Stimulated activated CD4-positive, alpha-beta T cell treated with anti-CD3 and anti-CD28 coated beads, Interleukin-12 subunit alpha, Interleukin-12 subunit beta, amount 100 ng/mL, for 48 hours (primary cell): ENCODE data around the gene PSTPIP2.
A peak's percentile ranks its signal among the peaks of the same experiment; 100 is the strongest.
"Not testable (repeated sequence)": the region's sequence is repeated elsewhere in the genome, so short reads cannot be mapped to it uniquely, and the experiment has no call there.

ENCODE experiments used
- DNase-seq, 3 donors: peaks; one replicate each; pipeline ENCODE4 v3.0.0-alpha.2; 2020; ENCODE audit warnings: low read depth in 2 of 3, low spot score in 1 of 3

The PSTPIP2 gene

DNA sequence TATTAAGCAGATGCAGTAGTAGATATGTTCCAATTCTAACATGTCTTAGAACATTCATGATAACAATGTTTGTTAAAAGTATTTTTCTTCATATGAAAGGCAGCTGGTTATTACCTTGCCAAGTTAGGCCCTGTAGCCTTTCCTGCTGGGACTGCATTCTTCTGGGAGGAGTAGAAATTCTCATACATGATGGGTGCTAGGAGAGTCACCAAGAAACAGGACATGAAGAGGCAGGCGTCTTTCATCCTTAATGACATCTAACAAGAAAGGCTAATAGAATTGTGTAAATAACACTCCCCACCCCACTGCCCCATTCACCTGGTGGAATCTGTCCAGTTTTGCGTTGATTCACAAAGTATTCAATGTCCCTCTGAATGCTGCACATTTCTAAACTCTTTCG is 80.3 kb downstream of the PSTPIP2 start:
- no peak for DNase-seq

GRCh38 chr18:45984546-45985235 is 87.4 kb downstream of the PSTPIP2 start:
- no peak for DNase-seq

- DNase-seq: no peak
Observed at GRCh38 chr18:45981821-45982220, 90.2 kb downstream of the PSTPIP2 start.

GRCh38 chr18:45980229-45980628 is 91.8 kb downstream of the PSTPIP2 start:
- no peak for DNase-seq

- DNase-seq: no peak
Observed at GRCh38 chr18:45978084-45978483, 94.0 kb downstream of the PSTPIP2 start.

GRCh38 chr18:45976974-45977373 is 95.1 kb downstream of the PSTPIP2 start:
- no peak for DNase-seq

GRCh38 chr18:45976566-45976965 is 95.5 kb downstream of the PSTPIP2 start:
- DNase-seq: no peak

DNA sequence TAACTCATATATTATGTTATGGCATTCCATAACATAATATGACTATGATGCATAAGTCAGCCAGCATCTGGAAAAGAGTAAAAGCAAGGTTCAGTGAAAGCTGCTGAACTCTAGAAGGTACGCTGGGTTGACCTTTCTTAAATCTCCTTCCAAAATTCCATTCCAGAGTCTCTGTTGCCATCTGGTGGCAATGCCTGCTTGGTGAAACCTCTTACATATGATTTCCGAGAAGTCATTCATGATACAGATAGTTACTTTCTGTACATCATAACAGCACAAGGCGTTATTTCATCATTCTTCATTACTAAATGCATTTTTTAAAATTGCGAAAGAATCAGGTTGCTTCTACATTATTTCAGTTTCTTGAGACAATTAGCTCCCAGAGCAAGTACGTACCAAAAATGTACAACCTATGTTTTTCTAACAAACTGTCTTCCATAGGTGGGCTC is 97.9 kb downstream of the PSTPIP2 start:
- DNase-seq: peak; percentile 44 to 67 (median 51)

DNA sequence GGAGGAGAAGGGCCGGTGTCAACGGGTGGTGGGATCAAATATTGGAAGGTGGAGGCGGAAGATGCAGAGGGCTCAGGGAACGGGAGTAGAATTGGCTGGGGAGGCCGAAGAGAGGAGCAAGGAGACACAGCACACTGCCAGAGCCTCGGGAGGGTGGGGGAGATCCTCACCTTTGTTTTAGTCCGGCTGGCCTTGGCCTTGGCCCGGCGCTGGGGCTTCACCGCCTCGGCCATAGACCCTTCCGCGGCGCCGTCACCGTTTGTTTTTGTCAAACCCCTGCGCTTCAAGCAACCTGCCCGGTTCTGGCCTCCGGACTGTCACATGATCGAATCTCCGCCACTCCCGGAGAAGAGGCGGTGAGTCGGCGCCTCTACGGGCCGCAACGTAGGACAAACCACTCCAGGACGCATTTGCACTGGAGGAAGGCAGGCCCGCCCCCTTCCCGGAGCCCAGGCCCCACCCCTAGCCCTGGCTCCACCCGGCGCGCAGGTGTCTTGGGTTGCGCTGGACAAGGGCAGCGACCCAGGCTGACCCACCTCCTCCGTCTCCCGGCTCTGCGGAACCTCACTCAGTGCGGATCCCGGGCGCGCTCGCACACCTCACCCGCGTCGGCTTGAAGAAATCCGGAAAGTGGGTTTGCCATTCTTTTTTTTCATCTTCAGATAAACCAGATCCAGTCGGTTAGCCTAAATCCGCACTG is 104.9 kb downstream of the PSTPIP2 start, which contains the start of gene EPG5:
EPG5 (minus strand) TSS at position 323 of the 700 bp plus-strand sequence; CDS start at position 233, 90 bp downstream.
- peak; percentile 88 to 90 (median 89) for DNase-seq

DNA sequence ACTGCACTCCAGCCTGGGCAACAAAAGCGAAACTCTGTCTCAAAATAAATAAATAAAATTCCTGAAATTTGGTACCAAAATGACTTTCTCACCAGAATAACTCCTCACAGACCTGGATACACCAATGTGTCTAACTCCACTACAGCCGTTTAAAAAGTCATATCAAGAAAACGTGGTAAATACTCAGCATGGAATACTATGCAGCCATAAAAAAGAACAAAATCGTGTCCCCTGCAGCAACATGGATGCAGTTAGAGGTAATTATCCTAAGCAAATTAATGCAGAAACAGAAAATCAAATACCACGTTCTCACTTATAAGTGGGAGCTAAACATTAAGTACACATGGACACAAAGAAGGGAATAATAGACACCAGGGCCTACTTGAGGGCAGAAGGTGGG is 107.1 kb downstream of the PSTPIP2 start:
- DNase-seq: not testable (repeated sequence)

- DNase-seq: no peak
Observed at GRCh38 chr18:45962866-45963265, 109.2 kb downstream of the PSTPIP2 start.

- DNase-seq: peak in 1 of 3 donors; percentile 10
Observed at GRCh38 chr18:45962461-45962860, 109.6 kb downstream of the PSTPIP2 start.

DNA sequence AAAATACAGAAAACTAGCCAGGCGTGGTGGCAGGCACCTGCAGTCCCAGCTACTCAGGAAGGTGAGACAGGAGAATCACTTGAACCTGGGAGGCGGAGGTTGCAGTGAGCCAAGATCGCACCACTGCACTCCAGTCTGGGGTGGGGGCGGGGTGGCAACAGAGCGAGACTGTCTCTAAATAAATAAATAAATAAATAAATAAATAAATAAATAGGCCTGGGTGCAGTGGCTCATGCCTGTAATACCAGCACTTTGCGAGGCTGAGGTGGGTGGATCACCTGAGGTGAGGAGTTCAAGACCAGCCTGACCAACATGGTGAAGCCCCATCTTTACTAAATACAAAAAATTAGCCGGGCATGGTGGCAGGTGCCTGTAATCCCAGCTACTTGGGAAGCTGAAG is 112.6 kb downstream of the PSTPIP2 start:
- not testable (repeated sequence) for DNase-seq

DNA sequence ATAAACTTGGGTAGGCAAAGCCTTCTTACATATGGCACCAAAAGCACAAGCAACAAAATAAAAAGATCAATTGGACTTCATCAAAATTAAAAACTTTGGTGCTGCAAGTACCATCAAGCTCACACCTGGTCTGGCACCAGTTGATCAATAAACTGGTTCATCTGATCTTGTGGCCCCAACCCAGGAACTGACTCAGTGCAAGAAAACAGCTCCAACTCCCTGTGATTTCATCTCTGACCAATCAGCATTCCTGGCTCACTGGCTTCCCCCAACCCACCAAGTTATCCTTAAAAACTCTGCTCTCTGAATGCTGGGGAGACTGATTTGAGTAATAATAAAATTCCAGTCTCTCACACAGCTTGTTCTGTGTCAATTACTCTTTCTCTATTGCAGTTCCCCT is 113.3 kb downstream of the PSTPIP2 start:
- DNase-seq: no peak

DNA sequence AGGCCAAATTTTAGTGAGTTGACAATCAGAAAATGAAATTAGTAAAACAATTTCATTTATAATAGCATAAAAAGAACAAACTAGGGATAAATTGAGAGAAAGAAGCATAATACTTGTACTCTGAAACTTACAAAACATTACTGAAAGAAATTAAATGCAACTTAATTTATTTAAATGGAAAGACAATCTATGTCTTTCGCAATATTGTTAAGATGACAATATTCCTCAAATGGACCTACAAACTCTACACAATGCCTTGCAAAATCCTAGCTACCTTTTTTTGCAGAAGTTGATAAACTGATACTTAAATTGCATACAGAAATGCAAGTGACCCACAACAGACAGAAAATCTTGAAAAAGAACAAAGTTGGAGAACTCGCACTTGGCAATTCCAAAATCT is 114.0 kb downstream of the PSTPIP2 start:
- no peak for DNase-seq

DNA sequence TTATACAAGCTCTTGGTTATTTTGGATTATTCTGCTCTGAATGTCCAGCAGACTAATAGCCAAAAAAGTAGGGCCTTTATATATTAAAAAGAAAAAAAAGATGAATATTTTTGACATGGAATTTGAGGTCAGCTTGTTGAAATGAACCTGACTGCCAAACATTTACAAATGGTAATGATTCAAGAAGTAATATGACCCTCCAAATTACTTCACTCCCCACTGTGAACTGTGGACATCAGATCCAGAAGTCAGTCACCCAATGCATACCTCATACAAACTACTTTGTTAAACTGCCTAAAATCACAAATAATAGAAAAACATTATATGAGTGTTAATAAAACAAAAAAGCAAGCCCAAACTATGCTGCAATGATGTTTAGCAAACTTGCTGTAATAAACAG is 115.0 kb downstream of the PSTPIP2 start:
- no peak for DNase-seq

- DNase-seq: no peak
Observed at GRCh38 chr18:45954070-45954934, 117.8 kb downstream of the PSTPIP2 start.

DNA sequence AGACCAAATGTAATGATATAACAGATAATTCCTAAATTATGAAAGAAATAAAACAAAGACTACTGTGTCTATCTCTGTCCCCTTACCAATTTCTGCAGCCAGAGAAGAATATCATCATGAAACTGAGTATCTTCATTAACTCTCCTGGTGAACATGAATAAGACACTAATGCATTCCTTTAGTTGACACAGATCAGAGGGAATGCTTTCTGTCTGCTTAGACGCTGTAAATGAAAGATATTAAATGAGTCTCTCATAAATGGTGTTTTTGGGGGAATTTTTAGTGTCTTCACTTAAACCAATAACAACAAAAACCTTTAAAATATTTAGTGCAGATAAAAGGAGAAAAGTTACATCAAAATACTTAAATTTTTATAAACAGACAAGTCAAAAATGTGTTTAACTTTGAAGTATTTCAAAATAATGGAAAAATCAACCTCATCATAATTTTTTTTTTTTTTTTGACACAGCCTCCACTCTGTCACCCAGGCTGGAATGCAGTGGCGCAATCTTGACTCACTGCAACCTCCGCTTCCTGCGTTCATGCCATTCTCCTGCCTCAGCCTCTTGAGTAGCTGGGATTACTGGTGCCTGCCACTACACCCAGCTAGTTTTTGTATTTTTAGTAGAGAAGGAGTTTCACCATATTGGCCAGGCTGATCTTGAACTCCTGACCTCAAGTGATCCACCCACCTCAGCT is 120.9 kb downstream of the PSTPIP2 start:
- DNase-seq: no peak

DNA sequence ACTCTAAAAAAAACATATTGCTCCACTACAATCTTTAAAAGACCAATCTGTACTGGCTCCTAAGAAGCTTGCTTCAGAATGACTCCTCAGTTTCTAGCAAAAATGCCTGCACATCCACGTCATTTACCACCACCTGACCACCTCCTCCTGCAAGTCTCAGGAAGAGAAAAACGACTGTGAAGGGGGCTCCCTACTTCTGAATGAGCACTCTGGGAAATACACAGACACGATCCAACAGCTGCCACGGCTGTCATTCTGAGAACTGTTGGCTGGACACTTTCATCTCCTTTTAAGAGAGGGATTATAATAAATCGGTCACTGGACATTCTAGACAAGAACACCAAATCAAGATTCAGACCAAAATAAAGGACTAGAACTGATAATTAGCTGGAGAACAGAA is 126.4 kb downstream of the PSTPIP2 start:
- no peak for DNase-seq

GRCh38 chr18:45940724-45941123 is 131.3 kb downstream of the PSTPIP2 start:
- no peak for DNase-seq

GRCh38 chr18:45939236-45939635 is 132.8 kb downstream of the PSTPIP2 start:
- DNase-seq: no peak
